Measurements from ENCODE around the gene TMEM256.

- no peak for TF ChIP-seq CTCF (IDR thresholded peaks at IDR 0.05; ENCODE audit: insufficient read depth, low read length)
- TF ChIP-seq POLR2AphosphoS5 (IDR thresholded peaks at IDR 0.05; ENCODE audit: low read depth), result no peak
Measured at GRCh38 chr17:7440834-7441195, 36.9 kb upstream of the TMEM256 start.
